HepG2 (cell line): ENCODE results near the gene RNU6-8. TPM values are rescaled to one million over a fixed set of nuclear protein-coding genes. Genes with fewer than 3 reads are reported as not detected.

Experiments
- ARID5B ChIP-seq: IDR thresholded peaks from 2 replicates; pipeline ENCODE4 v1.4.0; 2020; ENCODE audit warnings: mild to moderate bottlenecking, missing genetic modification reagents
- BCL6 ChIP-seq: IDR thresholded peaks from 2 replicates; pipeline ENCODE4 v1.6.1; 2016; ENCODE audit warnings: missing genetic modification reagents, missing compliant biosample characterization
- CCAR2 ChIP-seq: fragments of 200-400 bp; formaldehyde crosslinking; optimal IDR thresholded peaks from 2 replicates; pipeline ENCODE3; 2018; ENCODE audit warnings: low read depth, mild to moderate bottlenecking, low read length, moderate library complexity
- CEBPG ChIP-seq: IDR thresholded peaks from 2 replicates; pipeline ENCODE4 v1.6.1; 2016
- HIVEP1 ChIP-seq: sonication (generic); formaldehyde crosslinking; IDR thresholded peaks from 2 replicates; pipeline ENCODE4 v1.4.0; 2020; ENCODE audit warnings: mild to moderate bottlenecking, missing genetic modification reagents
- IRF2 ChIP-seq: IDR thresholded peaks from 2 replicates; pipeline ENCODE4 v1.6.1; 2018; ENCODE audit warnings: missing genetic modification reagents, missing compliant biosample characterization
- KDM6A ChIP-seq: IDR thresholded peaks from 2 replicates; pipeline ENCODE4 v1.6.1; 2016; ENCODE audit warnings: low read depth
- MIER2 ChIP-seq: IDR thresholded peaks from 2 replicates; pipeline ENCODE4 v1.6.1; 2016; ENCODE audit warnings: missing biosample characterization, missing genetic modification reagents
- MLX ChIP-seq: IDR thresholded peaks from 2 replicates; pipeline ENCODE4 v1.6.1; 2016
- NBN ChIP-seq: fragments of 450-650 bp; conservative IDR thresholded peaks from 2 replicates; pipeline ENCODE4 v1.6.1; 2017
- NR3C1 ChIP-seq: sonication (generic); formaldehyde crosslinking; IDR thresholded peaks from 2 replicates; pipeline ENCODE4 v1.4.0; 2020; ENCODE audit warnings: missing genetic modification reagents
- SMAD1 ChIP-seq: sonication (generic); formaldehyde crosslinking; IDR thresholded peaks from 2 replicates; pipeline ENCODE4 v1.4.0; 2020; ENCODE audit warnings: missing genetic modification reagents, low read depth, mild to moderate bottlenecking, borderline replicate concordance
- SP4 ChIP-seq: sonication (generic); formaldehyde crosslinking; IDR thresholded peaks from 2 replicates; pipeline ENCODE4 v1.8.1; 2023; ENCODE audit warnings: mild to moderate bottlenecking, missing genetic modification reagents
- ZBTB26 ChIP-seq: IDR thresholded peaks from 2 replicates; pipeline ENCODE4 v1.6.1; 2016; ENCODE audit warnings: missing compliant biosample characterization, missing genetic modification reagents, borderline replicate concordance
- ZBTB34 ChIP-seq: sonication (generic); formaldehyde crosslinking; IDR thresholded peaks from 2 replicates; pipeline ENCODE4 v1.8.0; 2022; ENCODE audit warnings: mild to moderate bottlenecking, missing genetic modification reagents
- ZMYM2 ChIP-seq: sonication (generic); formaldehyde crosslinking; IDR thresholded peaks from 2 replicates; pipeline ENCODE4 v1.8.0; 2022; ENCODE audit warnings: mild to moderate bottlenecking, missing genetic modification reagents
- ZMYM4 ChIP-seq: sonication (generic); formaldehyde crosslinking; IDR thresholded peaks from 2 replicates; pipeline ENCODE4 v1.8.1; 2023; ENCODE audit warnings: mild to moderate bottlenecking, missing genetic modification reagents
- ZNF136 ChIP-seq: sonication (generic); formaldehyde crosslinking; IDR thresholded peaks from 2 replicates; pipeline ENCODE4 v1.8.1; 2022; ENCODE audit warnings: low read depth, mild to moderate bottlenecking, moderate library complexity, missing genetic modification reagents
- ZNF230 ChIP-seq: sonication (generic); formaldehyde crosslinking; IDR thresholded peaks from 2 replicates; pipeline ENCODE4 v1.4.0; 2020; ENCODE audit warnings: mild to moderate bottlenecking, missing genetic modification reagents
- ZNF569 ChIP-seq: sonication (generic); formaldehyde crosslinking; IDR thresholded peaks from 2 replicates; pipeline ENCODE4 v1.5.0; 2020; ENCODE audit warnings: mild to moderate bottlenecking, missing genetic modification reagents, moderate library complexity, borderline replicate concordance
- ZNF570 ChIP-seq: sonication (generic); formaldehyde crosslinking; IDR thresholded peaks from 2 replicates; pipeline ENCODE4 v1.4.0; 2020; ENCODE audit warnings: mild to moderate bottlenecking, missing genetic modification reagents, borderline replicate concordance
- ZNF605 ChIP-seq: sonication (generic); formaldehyde crosslinking; IDR thresholded peaks from 2 replicates; pipeline ENCODE4 v1.8.0; 2022; ENCODE audit warnings: mild to moderate bottlenecking, missing genetic modification reagents
- ZNF784 ChIP-seq: sonication (generic); formaldehyde crosslinking; IDR thresholded peaks from 2 replicates; pipeline ENCODE4 v1.5.1; 2020; ENCODE audit warnings: missing genetic modification reagents, mild to moderate bottlenecking, borderline replicate concordance
- ZNF850 ChIP-seq: sonication (generic); formaldehyde crosslinking; conservative IDR thresholded peaks from 2 replicates; pipeline ENCODE4 v1.9.0; 2021; ENCODE audit warnings: mild to moderate bottlenecking, missing genetic modification reagents
- polyA plus RNA-seq, 8 experiments: library from polyadenylated mRNA; depleted of rRNA in 3 of 8; stranded (reverse) in 7 of 8; unstranded in 1 of 8; fragments of >200 nt; fragmentation: Illumina TruSeq in 4 of 8; extraction: Trizol in 4 of 8; gene quantifications; 2 replicates each; pipeline versions ENCODE4 v1.2.1 to v1.2.3, GENCODE V29; 2011 to 2016; ENCODE audit warnings: low read depth in 4 of 8, missing spikeins in 1 of 8, mixed read lengths in 1 of 8; ENCODE audit not compliant: insufficient read depth in 1 of 8
- total RNA-seq, 5 experiments: library from RNA; depleted of rRNA; stranded (reverse); fragments of >200 nt; fragmentation: Illumina TruSeq; extraction: Trizol; gene quantifications; 2 replicates each; pipeline ENCODE4 v1.2.3, GENCODE V29; 2016; ENCODE audit warnings: low read depth in 1 of 5

Gene RNU6-8
- total and polyA plus RNA-seq, 2 of the 13 experiments (the other 11 are each of a cell fraction or from before 2014, with no cell fraction given): under 0.01 TPM; not detected in 1

- no peak for TF ChIP-seq MIER2
- no peak; the same call in 1 of the 2 replicates for TF ChIP-seq IRF2 (CRISPR knock-in tag)
- TF ChIP-seq ZBTB34 (CRISPR knock-in tag): no peak; the same call in 1 of the 2 replicates
- no peak for TF ChIP-seq ZNF784
- 0 out of 2 replicates have a peak, but pooled peaks have one; percentile 7 for TF ChIP-seq MLX (CRISPR knock-in tag)
- no peak for TF ChIP-seq NR3C1 (CRISPR knock-in tag)
- TF ChIP-seq ZNF850 (CRISPR knock-in tag): 0 out of 2 replicates have a peak, but pooled peaks have one; percentile 5
- no peak for TF ChIP-seq ZNF569
- TF ChIP-seq NBN: no peak
- TF ChIP-seq CCAR2: no peak
- no peak for TF ChIP-seq ZMYM2 (CRISPR knock-in tag)
- no peak for TF ChIP-seq ZMYM4 (CRISPR knock-in tag)
- no peak for TF ChIP-seq ARID5B (CRISPR knock-in tag)
- TF ChIP-seq SMAD1 (CRISPR knock-in tag): no peak
- no peak for TF ChIP-seq ZBTB26 (CRISPR knock-in tag)
- TF ChIP-seq ZNF605 (CRISPR knock-in tag): no peak
- no peak for TF ChIP-seq ZNF136 (CRISPR knock-in tag)
- no peak for TF ChIP-seq BCL6 (CRISPR knock-in tag)
- TF ChIP-seq KDM6A: no peak
- no peak for TF ChIP-seq ZNF230 (CRISPR knock-in tag)
- no peak for TF ChIP-seq ZNF570 (CRISPR knock-in tag)
- no peak for TF ChIP-seq HIVEP1 (CRISPR knock-in tag)
- no peak for TF ChIP-seq CEBPG (CRISPR knock-in tag)
- no peak for TF ChIP-seq SP4 (CRISPR knock-in tag)
Observed at GRCh38 chr14:32200368-32201192, 2.5 kb downstream of the RNU6-8 start (continued).
